GM12878 (cell line): ENCODE measurements around the gene WWOX. TPM values are rescaled to one million over a fixed set of nuclear protein-coding genes. Genes with fewer than 3 reads are reported as not detected.

Source experiments
- ATF2 ChIP-seq: IDR thresholded peaks from 2 replicates; pipeline ENCODE4 v1.6.1; 2012; ENCODE audit warnings: low read length, inconsistent platforms
- BACH1 ChIP-seq: fragments of 450-650 bp; IDR thresholded peaks from 2 replicates; pipeline ENCODE4 v1.6.1; 2017; ENCODE audit warnings: mild to moderate bottlenecking, borderline replicate concordance
- BCLAF1 ChIP-seq: fragments of 450-650 bp; IDR thresholded peaks from 2 replicates; pipeline ENCODE4 v1.6.1; 2017; ENCODE audit warnings: antibody characterized with exemption, mild to moderate bottlenecking, moderate library complexity
- CREB1 ChIP-seq: IDR thresholded peaks from 2 replicates; pipeline ENCODE4 v1.6.1; 2012; ENCODE audit warnings: low read depth, mild to moderate bottlenecking, inconsistent platforms
- DPF2 ChIP-seq: fragments of 450-650 bp; IDR thresholded peaks from 2 replicates; pipeline ENCODE4 v1.6.1; 2017; ENCODE audit warnings: mild to moderate bottlenecking
- EGR1 ChIP-seq, 2 experiments: IDR thresholded peaks; 1 replicate in 1 of 2; 2 replicates in 1 of 2; pipeline ENCODE4 v1.6.1; 2011 to 2012; ENCODE audit warnings: low read depth in 2 of 2, low read length in 2 of 2, borderline replicate concordance in 1 of 2, mild to moderate bottlenecking in 1 of 2, moderate library complexity in 1 of 2
- ELK1 ChIP-seq: IDR thresholded peaks from 2 replicates; pipeline ENCODE4 v1.6.1; 2012; ENCODE audit warnings: low read depth, low read length, improper control_type of control experiment
- ETV6 ChIP-seq, 2 experiments: fragments of 450-650 bp in 1 of 2; IDR thresholded peaks in 1 of 2; conservative IDR thresholded peaks in 1 of 2; 2 replicates each; pipeline ENCODE4 v1.6.1; 2014; ENCODE audit warnings: antibody characterized with exemption in 1 of 2, borderline replicate concordance in 1 of 2, low read depth in 1 of 2, mild to moderate bottlenecking in 1 of 2, moderate library complexity in 1 of 2
- FOS ChIP-seq: IDR thresholded peaks from 3 replicates; pipeline ENCODE4 v1.6.1; 2011; ENCODE audit warnings: borderline replicate concordance; ENCODE audit not compliant: insufficient read length; ENCODE audit errors: extremely low read depth
- JUND ChIP-seq: IDR thresholded peaks from 2 replicates; pipeline ENCODE4 v1.6.1; 2012; ENCODE audit warnings: low read depth, mild to moderate bottlenecking, low read length, improper control_type of control experiment, moderate library complexity
- LARP7 ChIP-seq: fragments of 450-650 bp; IDR thresholded peaks from 2 replicates; pipeline ENCODE4 v1.6.1; 2017; ENCODE audit warnings: mild to moderate bottlenecking
- NFIC ChIP-seq: IDR thresholded peaks from 2 replicates; pipeline ENCODE4 v1.6.1; 2012; ENCODE audit warnings: low read depth, mild to moderate bottlenecking, inconsistent platforms, low read length, moderate library complexity
- PAX8 ChIP-seq: fragments of 450-650 bp; IDR thresholded peaks from 2 replicates; pipeline ENCODE4 v1.6.1; 2017; ENCODE audit warnings: mild to moderate bottlenecking, moderate library complexity
- RBBP5 ChIP-seq: fragments of 200-600 bp; sonication (generic); conservative IDR thresholded peaks from 2 replicates; pipeline ENCODE4 v1.6.1; 2016
- RELA ChIP-seq: fragments of 450-650 bp; IDR thresholded peaks from 2 replicates; pipeline ENCODE4 v1.8.0; 2014; ENCODE audit warnings: borderline replicate concordance; ENCODE audit not compliant: partially characterized antibody
- RFX5 ChIP-seq: IDR thresholded peaks from 2 replicates; pipeline ENCODE4 v1.6.1; 2011; ENCODE audit warnings: low read depth, low read length, improper control_type of control experiment
- RUNX3 ChIP-seq: IDR thresholded peaks from 2 replicates; pipeline ENCODE4 v1.6.1; 2012; ENCODE audit warnings: low read length, inconsistent platforms
- SMAD5 ChIP-seq: IDR thresholded peaks from 2 replicates; pipeline ENCODE4 v1.6.1; 2016; ENCODE audit warnings: antibody characterized with exemption, low read depth
- TBL1XR1 ChIP-seq: IDR thresholded peaks from 2 replicates; pipeline ENCODE4 v1.6.1; 2012; ENCODE audit warnings: low read depth, low read length, improper control_type of control experiment
- TCF7 ChIP-seq: IDR thresholded peaks from 2 replicates; pipeline ENCODE4 v1.6.1; 2014; ENCODE audit warnings: antibody characterized with exemption, borderline replicate concordance
- USF1 ChIP-seq: IDR thresholded peaks from 2 replicates; pipeline ENCODE4 v1.6.1; 2011; ENCODE audit warnings: borderline replicate concordance, low read depth, mild to moderate bottlenecking, moderate library complexity, mixed read lengths, low read length; ENCODE audit not compliant: insufficient read depth; ENCODE audit errors: extremely low read length
- ZBED1 ChIP-seq: IDR thresholded peaks from 2 replicates; pipeline ENCODE4 v1.6.1; 2016; ENCODE audit warnings: borderline replicate concordance
- polyA plus RNA-seq, 11 experiments: library from polyadenylated mRNA; depleted of rRNA in 4 of 11; unstranded in 6 of 11; stranded (reverse) in 5 of 11; fragments of >200 nt; fragmentation: Nextera tagmentation in 4 of 11; fragmentation: Illumina TruSeq in 1 of 11; extraction: Ambion mirVana in 4 of 11; extraction: Trizol in 1 of 11; gene quantifications; 1 replicate in 1 of 11; 2 replicates in 10 of 11; pipeline versions ENCODE4 v1.2.1 to v1.2.3, GENCODE V29; 2011 to 2016; ENCODE audit warnings: inconsistent platforms in 2 of 11, missing spikeins in 2 of 11, low read depth in 1 of 11
- total RNA-seq, 4 experiments: library from RNA; depleted of rRNA in 3 of 4; stranded (reverse); fragments of >200 nt in 3 of 4; fragmentation: Illumina TruSeq in 1 of 4; extraction: Trizol in 1 of 4; gene quantifications; 2 replicates each; pipeline versions ENCODE4 v1.2.1 to v1.2.3, GENCODE V29; 2013 to 2021
- TF ChIP-seq, protein P1 (sequence below): fragments of 450-650 bp; IDR thresholded peaks from 2 replicates; pipeline ENCODE4 v1.6.1; 2017; ENCODE audit warnings: mild to moderate bottlenecking

WWOX gene
- total and polyA plus RNA-seq, 10 of the 15 experiments (the other 5 are each of a cell fraction or from before 2014, with no cell fraction given) = 2.8 to 24.4 (median 17.8) TPM

- TF ChIP-seq, protein P1, sequence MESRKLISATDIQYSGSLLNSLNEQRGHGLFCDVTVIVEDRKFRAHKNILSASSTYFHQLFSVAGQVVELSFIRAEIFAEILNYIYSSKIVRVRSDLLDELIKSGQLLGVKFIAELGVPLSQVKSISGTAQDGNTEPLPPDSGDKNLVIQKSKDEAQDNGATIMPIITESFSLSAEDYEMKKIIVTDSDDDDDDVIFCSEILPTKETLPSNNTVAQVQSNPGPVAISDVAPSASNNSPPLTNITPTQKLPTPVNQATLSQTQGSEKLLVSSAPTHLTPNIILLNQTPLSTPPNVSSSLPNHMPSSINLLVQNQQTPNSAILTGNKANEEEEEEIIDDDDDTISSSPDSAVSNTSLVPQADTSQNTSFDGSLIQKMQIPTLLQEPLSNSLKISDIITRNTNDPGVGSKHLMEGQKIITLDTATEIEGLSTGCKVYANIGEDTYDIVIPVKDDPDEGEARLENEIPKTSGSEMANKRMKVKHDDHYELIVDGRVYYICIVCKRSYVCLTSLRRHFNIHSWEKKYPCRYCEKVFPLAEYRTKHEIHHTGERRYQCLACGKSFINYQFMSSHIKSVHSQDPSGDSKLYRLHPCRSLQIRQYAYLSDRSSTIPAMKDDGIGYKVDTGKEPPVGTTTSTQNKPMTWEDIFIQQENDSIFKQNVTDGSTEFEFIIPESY = no peak
- TF ChIP-seq USF1 = no peak
- TF ChIP-seq ETV6 (conservative IDR thresholded peaks at IDR 0.05 in 1 of 2, IDR thresholded peaks at IDR 0.05 in 1 of 2; ENCODE audit: borderline replicate concordance in 1 of 2, low read depth in 1 of 2) = peak in 1 of 2 experiments; percentile 64; a peak in 2 of 4 replicates
- no peak for TF ChIP-seq RFX5
- TF ChIP-seq TBL1XR1 = peak; percentile 23; the same call in 1 of the 2 replicates
- peak; percentile 82; the same call in 1 of the 2 replicates for TF ChIP-seq ZBED1
- peak; percentile 92 for TF ChIP-seq RUNX3
- TF ChIP-seq CREB1 = 0 out of 2 replicates have a peak, but pooled peaks have one; percentile 38
- no peak for TF ChIP-seq RBBP5
- no peak for TF ChIP-seq FOS
- TF ChIP-seq SMAD5 = no peak
- TF ChIP-seq ATF2 = peak; percentile 90
- no peak for TF ChIP-seq JUND
- TF ChIP-seq RELA = no peak
- TF ChIP-seq NFIC = peak; percentile 88
- TF ChIP-seq PAX8 = no peak
- no peak for TF ChIP-seq ELK1
- no peak for TF ChIP-seq LARP7
- peak; percentile 42; the same call in 1 of the 2 replicates for TF ChIP-seq BACH1
- TF ChIP-seq TCF7 = peak; percentile 40; the same call in 1 of the 2 replicates
- TF ChIP-seq DPF2 = peak; percentile 69; the same call in 1 of the 2 replicates
- TF ChIP-seq EGR1 (IDR thresholded peaks at IDR 0.05; ENCODE audit: borderline replicate concordance in 1 of 2, low read depth in 2 of 2, low read length in 2 of 2) = no peak
- no peak for TF ChIP-seq BCLAF1
These were observed 863.0 kb downstream of the WWOX start (continued) for GRCh38 chr16:78962457-78962929.
